ENCODE results near the gene SLC13A2.

GRCh38 chr17:28524476-28525424, 51.3 kb downstream of the SLC13A2 start:
- TF ChIP-seq SUZ12 (IDR thresholded peaks at IDR 0.05) (no peak), HDGF (IDR thresholded peaks at IDR 0.05; ENCODE audit: borderline replicate concordance) (no peak), BHLHE40 (IDR thresholded peaks at IDR 0.05; ENCODE audit: borderline replicate concordance) (no peak)
